NCI-H446 (cell line): Measurements from ENCODE around the gene CLSTN2.

Experiments used
- DNase-seq, 2 experiments: peaks; one replicate each; lab custom pipeline; 2025; lab: John Stamatoyannopoulos, UW

Gene CLSTN2

GRCh38 chr3:140449413-140450256, 514.6 kb downstream of the CLSTN2 start:
- DNase-seq: no peak

- DNase-seq: no peak
Observed at GRCh38 chr3:140453750-140454149, 518.8 kb downstream of the CLSTN2 start.

- peak in 1 of 2 experiments; percentile 74 for DNase-seq
Observed at GRCh38 chr3:140455521-140456214, 520.7 kb downstream of the CLSTN2 start.

- no peak for DNase-seq
Observed at GRCh38 chr3:140456974-140457373, 522.0 kb downstream of the CLSTN2 start.

GRCh38 chr3:140459462-140459861, 524.5 kb downstream of the CLSTN2 start:
- no peak for DNase-seq

- no peak for DNase-seq
Observed at GRCh38 chr3:140461250-140461649, 526.3 kb downstream of the CLSTN2 start.

GRCh38 chr3:140463355-140463754, 528.4 kb downstream of the CLSTN2 start:
- no peak for DNase-seq

GRCh38 chr3:140465988-140466387, 531.0 kb downstream of the CLSTN2 start:
- no peak for DNase-seq

- DNase-seq: no peak
Observed at GRCh38 chr3:140466535-140466934, 531.5 kb downstream of the CLSTN2 start.

GRCh38 chr3:140467104-140467577, 532.2 kb downstream of the CLSTN2 start:
- DNase-seq: no peak

- DNase-seq: no peak
Observed at GRCh38 chr3:140467796-140468315, 532.9 kb downstream of the CLSTN2 start.

GRCh38 chr3:140468407-140468806, 533.4 kb downstream of the CLSTN2 start:
- DNase-seq: no peak

GRCh38 chr3:140469491-140469890, 534.5 kb downstream of the CLSTN2 start:
- DNase-seq: no peak

- no peak for DNase-seq
Observed at GRCh38 chr3:140470211-140470610, 535.2 kb downstream of the CLSTN2 start.

- DNase-seq: no peak
Observed at GRCh38 chr3:140470962-140471361, 536.0 kb downstream of the CLSTN2 start.

GRCh38 chr3:140472306-140473020, 537.5 kb downstream of the CLSTN2 start:
- DNase-seq: no peak

GRCh38 chr3:140487566-140487965, 552.6 kb downstream of the CLSTN2 start:
- DNase-seq: no peak

GRCh38 chr3:140493271-140493670, 558.3 kb downstream of the CLSTN2 start:
- DNase-seq: no peak

GRCh38 chr3:140494970-140495369, 560.0 kb downstream of the CLSTN2 start:
- no peak for DNase-seq

GRCh38 chr3:140497331-140497730, 562.3 kb downstream of the CLSTN2 start:
- DNase-seq: no peak

GRCh38 chr3:140499114-140499757, 564.3 kb downstream of the CLSTN2 start:
- DNase-seq: peak; percentile 19 to 56

- DNase-seq: no peak
Observed at GRCh38 chr3:140500473-140500872, 565.5 kb downstream of the CLSTN2 start.
